T-cell (primary cell): Measurements from ENCODE around the gene ACSL4. TPM values are rescaled to one million over a fixed set of nuclear protein-coding genes. Genes with fewer than 3 reads are reported as not detected.
"Not testable (repeated sequence)": the region's sequence is repeated elsewhere in the genome, so short reads cannot be mapped to it uniquely, and the experiment has no call there.

Experiments
- ATAC-seq, 4 experiments: fragments of 200-7000 bp in 3 of 4; fragments of 150-1000 bp in 1 of 4; cut with Tn5 transposase; replicated peaks in 1 of 4; 1 replicate in 3 of 4; 2 replicates in 1 of 4; pipeline ENCODE4 v1.10.0; 2021; ENCODE audit warnings: moderate library complexity in 3 of 4, mild to moderate bottlenecking in 2 of 4, moderate number of reproducible peaks in 1 of 4
- CTCF ChIA-PET, 2 donors: fragments of 300-600 bp; sonication (Branson Sonifier 250); formaldehyde crosslinking; loops; one replicate each; lab custom pipeline; 2022; ENCODE audit warnings: antibody characterized with exemption in 2 of 2; lab: Charles Lee
- POLR2A ChIA-PET, 2 donors: fragments of 300-600 bp; sonication (Branson Sonifier 250); formaldehyde crosslinking; loops; one replicate each; lab custom pipeline; 2022; ENCODE audit warnings: antibody characterized with exemption in 2 of 2; lab: Charles Lee
- DNase-seq, 35 experiments: peaks; one replicate each; pipeline versions ENCODE4 v3.0.0 to v3.0.0-alpha.2; 2013 to 2023
- H3K27ac ChIP-seq: one replicate; pipeline ENCODE4 v1.5.1; 2013; ENCODE audit warnings: low read length
- H3K27me3 ChIP-seq, 2 experiments: replicated peaks in 1 of 2; 1 replicate in 1 of 2; 2 replicates in 1 of 2; pipeline versions ENCODE4 v1.6.1 to v1.7.0; 2013; ENCODE audit warnings: low read length in 1 of 2, mixed read lengths in 1 of 2; ENCODE audit not compliant: control insufficient read depth in 2 of 2, insufficient read depth in 2 of 2; ENCODE audit errors: extremely low read depth in 1 of 2
- H3K36me3 ChIP-seq, 2 donors: 1 replicate in 1 of 2; 2 replicates in 1 of 2; pipeline versions ENCODE4 v1.6.1 to v1.7.0; 2013; ENCODE audit warnings: low read length in 1 of 2; ENCODE audit not compliant: control insufficient read depth in 2 of 2, insufficient read depth in 1 of 2; ENCODE audit errors: extremely low read depth in 1 of 2
- H3K4me1 ChIP-seq, 2 experiments: 1 replicate in 1 of 2; 2 replicates in 1 of 2; pipeline versions ENCODE4 v1.6.1 to v1.7.0; 2013; ENCODE audit warnings: low read length in 2 of 2, mixed read lengths in 1 of 2; ENCODE audit not compliant: insufficient read depth in 2 of 2, control insufficient read depth in 1 of 2; ENCODE audit errors: extremely low read depth in 1 of 2
- H3K4me3 ChIP-seq, 2 donors: 1 replicate in 1 of 2; 2 replicates in 1 of 2; pipeline versions ENCODE4 v1.5.1 to v1.7.0; 2013; ENCODE audit warnings: mild to moderate bottlenecking in 2 of 2, low read length in 1 of 2, moderate library complexity in 1 of 2; ENCODE audit not compliant: control insufficient read depth in 1 of 2; ENCODE audit errors: extremely low read depth in 1 of 2
- H3K9me3 ChIP-seq: 2 replicates; pipeline ENCODE4 v1.7.0; 2013
- H3K27ac Mint-ChIP-seq, 2 donors: one replicate each; pipeline ENCODE4 v1.8.0; 2020 to 2021; ENCODE audit warnings: mild to moderate bottlenecking in 2 of 2, mixed read lengths in 2 of 2
- H3K27me3 Mint-ChIP-seq, 2 donors: one replicate each; pipeline ENCODE4 v1.8.0; 2021 to 2022; ENCODE audit warnings: mixed read lengths in 2 of 2
- H3K36me3 Mint-ChIP-seq: one replicate; pipeline ENCODE4 v1.8.0; 2021; ENCODE audit warnings: mixed read lengths
- H3K4me1 Mint-ChIP-seq, 3 donors: one replicate each; pipeline ENCODE4 v1.8.0; 2020 to 2022; ENCODE audit warnings: mixed read lengths in 3 of 3, mild to moderate bottlenecking in 1 of 3
- H3K4me3 Mint-ChIP-seq, 3 donors: one replicate each; pipeline ENCODE4 v1.8.0; 2020 to 2022; ENCODE audit warnings: mild to moderate bottlenecking in 3 of 3, mixed read lengths in 3 of 3, moderate library complexity in 3 of 3
- H3K9me3 Mint-ChIP-seq, 3 donors: one replicate each; pipeline ENCODE4 v1.8.0; 2020 to 2022; ENCODE audit warnings: mixed read lengths in 3 of 3
- WGBS: methylation state at CpG from one replicate; pipeline ENCODE4 v1.1.5; 2013; ENCODE audit warnings: missing lambda C conversion rate; ENCODE audit not compliant: insufficient coverage; 5-methylcytosine and 5-hydroxymethylcytosine counted together
- total RNA-seq, 35 experiments: library from RNA in 6 of 35; stranded (reverse) in 6 of 35; fragments of 120-200 nt in 1 of 35; gene quantifications; one replicate each; pipeline versions ENCODE4 v1.2.1 to v1.2.4 and lab custom pipeline; 2013 to 2026

Gene ACSL4
- total RNA-seq, 5 donors from 2014 or later (not counting 1 experiment from before 2014, with no cell fraction given): 16.0 to 27.3 (median 17.1) TPM

DNA sequence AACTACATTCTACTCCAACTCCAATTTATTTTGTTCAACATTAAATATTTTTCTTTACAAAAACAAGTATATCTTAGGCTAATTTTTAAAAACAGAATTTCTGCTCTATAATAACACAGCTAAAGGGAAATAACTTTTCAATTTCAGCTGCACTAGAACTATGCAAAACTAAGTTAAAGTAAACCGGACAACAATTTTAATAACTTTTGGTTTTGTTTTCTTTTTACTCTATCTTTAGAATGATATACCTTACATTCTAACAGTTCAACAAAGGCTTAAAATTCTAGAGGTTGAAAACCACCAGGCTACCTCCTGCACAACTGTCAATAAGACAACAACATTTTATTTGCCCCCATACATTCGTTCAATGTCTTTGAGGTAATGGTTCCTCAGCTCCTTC, 89.4 kb downstream of the ACSL4 start:
- Histone ChIP-seq H3K4me3 (no peak overlapping the region), H3K27ac (no peak overlapping the region), H3K27me3 (no peaks in the 10 kb centered on the region), H3K4me1 (peaks cover 0 to 1% of the 10 kb centered on the region in 2 experiments), H3K36me3 (no peaks in the 10 kb centered on the region), H3K9me3 (no peaks in the 10 kb centered on the region)
- H3K4me1 Mint-ChIP-seq: peaks cover 4 to 13% (median 5%) of the 10 kb centered on the region in 3 donors
- no peaks in the 10 kb centered on the region for H3K9me3 Mint-ChIP-seq
- peaks cover 13% of the 10 kb centered on the region for H3K36me3 Mint-ChIP-seq
- ChIA-PET CTCF (no interaction called here), POLR2A (no interaction called here)
- no peak overlapping the region for H3K4me3 Mint-ChIP-seq
- no CpG with 5 or more reads among the region's 2 CpGs for whole genome bisulfite sequencing
- no peak for ATAC-seq
- H3K27ac Mint-ChIP-seq: no peak overlapping the region
- DNase-seq: no peak
- H3K27me3 Mint-ChIP-seq: peaks cover 0 to 3% of the 10 kb centered on the region in 2 donors

DNA sequence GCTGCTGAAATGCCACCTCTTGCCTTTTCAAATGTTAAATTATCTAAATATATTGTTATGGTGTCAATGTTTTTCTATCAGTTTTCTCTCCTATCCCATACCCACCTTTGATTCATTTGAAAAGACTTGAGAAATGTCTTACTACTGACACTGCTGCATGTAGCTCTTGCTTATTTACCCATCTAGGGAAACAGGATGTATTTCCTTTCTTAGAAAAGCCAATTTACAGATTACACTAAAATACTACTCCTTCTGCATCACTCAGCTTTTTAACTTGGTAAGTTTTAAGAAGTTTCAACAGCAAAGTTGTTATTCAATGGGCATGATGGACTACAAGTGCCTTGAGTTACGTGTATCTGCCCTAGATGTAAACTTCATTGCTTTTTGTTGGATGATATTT, 94.9 kb downstream of the ACSL4 start:
- POLR2A ChIA-PET: no interaction called here
- CTCF ChIA-PET: no interaction called here
- H3K4me3 Mint-ChIP-seq: no peak overlapping the region
- H3K9me3 ChIP-seq: no peaks in the 10 kb centered on the region
- no peaks in the 10 kb centered on the region for H3K9me3 Mint-ChIP-seq
- peaks cover 0 to 3% of the 10 kb centered on the region in 2 experiments for H3K4me1 ChIP-seq
- H3K36me3 Mint-ChIP-seq: peaks cover 14% of the 10 kb centered on the region
- WGBS: no CpG with 5 or more reads among the region's 1 CpG
- H3K27ac ChIP-seq: no peak overlapping the region
- H3K27me3 Mint-ChIP-seq: peaks cover 0 to 13% of the 10 kb centered on the region in 2 donors
- no peak for ATAC-seq
- H3K4me3 ChIP-seq: no peak overlapping the region
- no peaks in the 10 kb centered on the region for H3K27me3 ChIP-seq
- H3K27ac Mint-ChIP-seq: no peak overlapping the region
- H3K4me1 Mint-ChIP-seq: peaks cover 0 to 11% (median 9%) of the 10 kb centered on the region in 3 donors
- no peak for DNase-seq
- H3K36me3 ChIP-seq: no peaks in the 10 kb centered on the region

DNA sequence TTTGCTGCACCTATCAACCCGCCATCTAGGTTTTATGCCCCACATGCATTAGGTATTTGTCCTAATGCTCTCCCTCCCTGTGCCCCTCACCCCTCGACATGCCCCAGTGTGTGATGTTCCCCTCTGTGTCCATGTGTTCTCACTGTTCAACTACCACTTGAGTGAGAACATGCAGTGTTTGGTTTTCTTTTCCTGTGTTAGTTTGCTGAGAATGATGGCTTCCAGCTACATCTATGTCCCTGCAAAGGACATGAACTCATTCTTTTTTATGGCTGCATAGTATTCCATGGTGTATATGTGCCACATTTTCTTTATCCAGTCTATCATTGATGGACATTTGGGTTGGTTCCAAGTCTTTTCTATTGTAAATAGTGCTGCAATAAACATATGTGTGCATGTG, 95.6 kb downstream of the ACSL4 start:
- H3K27me3 ChIP-seq, POLR2A ChIA-PET, H3K4me3 ChIP-seq, H3K36me3 ChIP-seq, H3K9me3 ChIP-seq, CTCF ChIA-PET, H3K4me3 Mint-ChIP-seq, H3K9me3 Mint-ChIP-seq, ATAC-seq, H3K27ac Mint-ChIP-seq, H3K4me1 ChIP-seq, DNase-seq, H3K27ac ChIP-seq: not testable (repeated sequence)
- H3K27me3 Mint-ChIP-seq: peaks cover 0 to 13% of the 10 kb centered on the region in 2 donors
- H3K36me3 Mint-ChIP-seq: peaks cover 14% of the 10 kb centered on the region
- WGBS: no CpG with 5 or more reads among the region's 2 CpGs
- peaks cover 0 to 11% (median 9%) of the 10 kb centered on the region in 3 donors for H3K4me1 Mint-ChIP-seq

DNA sequence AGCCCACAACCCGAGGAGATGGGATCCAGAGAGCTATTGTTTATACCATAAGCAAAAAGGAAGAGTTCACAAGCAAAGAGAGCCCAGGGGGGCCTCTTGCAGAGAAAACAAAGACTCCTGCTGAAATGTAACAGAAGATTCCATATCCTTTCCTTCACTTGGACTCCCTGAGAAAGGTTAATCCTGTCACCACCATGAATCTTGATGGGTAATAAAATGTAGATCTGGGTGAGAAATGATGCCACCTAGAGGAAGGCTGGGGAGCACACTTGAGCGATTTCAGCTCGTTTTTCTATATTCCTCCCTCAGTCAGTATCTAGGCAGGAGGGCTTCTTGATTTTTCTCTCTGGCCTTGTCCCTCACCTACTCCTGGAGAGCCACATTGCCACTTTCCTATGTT, 97.9 kb downstream of the ACSL4 start:
- CTCF ChIA-PET: interaction anchor here (1.1 to 2.6 kb wide), 3 partner anchors 142 to 150 kb away, joined by 3 to 24 read pairs (median 4); no protein-coding TSS in a partner anchor

DNA sequence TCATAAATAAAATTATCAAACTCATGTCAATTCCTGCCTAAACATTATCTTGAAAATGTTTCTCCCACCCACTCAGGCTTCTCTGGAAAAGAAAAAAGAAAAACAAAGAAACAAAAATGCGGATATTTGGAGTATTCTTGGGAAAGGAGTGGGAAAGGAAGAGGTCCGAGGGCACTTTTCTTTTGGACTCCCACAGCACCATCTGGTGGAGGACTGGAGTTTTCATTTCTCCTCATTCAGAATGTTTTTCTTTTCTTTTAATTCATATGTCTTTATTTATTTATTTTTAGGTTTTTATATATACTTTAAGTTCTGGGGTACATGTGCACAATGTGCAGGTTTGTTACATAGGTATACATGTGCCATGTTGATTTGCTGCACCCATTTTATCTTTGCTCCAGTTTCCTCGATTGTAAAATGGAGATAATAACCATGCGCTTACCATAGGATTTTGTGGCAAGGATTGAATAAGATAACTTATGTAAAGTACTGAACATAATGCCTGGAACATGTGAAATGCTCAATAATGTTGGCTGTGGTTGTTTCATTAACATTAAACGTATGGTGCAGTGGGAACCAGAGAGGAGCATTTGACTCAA, 100.1 kb downstream of the ACSL4 start:
- DNase-seq: peak in 1 of 35 experiments; percentile 2
- Histone ChIP-seq H3K27ac (no peak overlapping the region), H3K9me3 (no peaks in the 10 kb centered on the region), H3K36me3 (no peaks in the 10 kb centered on the region), H3K4me3 (no peak overlapping the region), H3K27me3 (no peaks in the 10 kb centered on the region), H3K4me1 (no peaks in the 10 kb centered on the region)
- POLR2A ChIA-PET: no interaction called here
- Mint-ChIP-seq H3K9me3 (no peaks in the 10 kb centered on the region), H3K4me1 (no peaks in the 10 kb centered on the region), H3K27me3 (peaks cover 0 to 20% of the 10 kb centered on the region in 2 donors), H3K36me3 (peaks cover 2% of the 10 kb centered on the region), H3K27ac (no peak overlapping the region), H3K4me3 (no peak overlapping the region)
- no CpG with 5 or more reads among the region's 5 CpGs for WGBS
- ATAC-seq: no peak
- CTCF ChIA-PET: interaction anchor here in 1 of 2 donors (0.6 kb wide), 1 partner anchor 139 kb away, joined by 3 read pairs; no protein-coding TSS in a partner anchor

More for the DNA sequence above, 97.9 kb downstream of the ACSL4 start:
- no peak overlapping the region for H3K4me3 Mint-ChIP-seq
- peaks cover 0 to 14% of the 10 kb centered on the region in 2 donors for H3K27me3 Mint-ChIP-seq
- Histone ChIP-seq H3K4me1 (peaks cover 0 to 3% of the 10 kb centered on the region in 2 experiments), H3K27me3 (no peaks in the 10 kb centered on the region), H3K27ac (no peak overlapping the region), H3K36me3 (no peaks in the 10 kb centered on the region), H3K4me3 (no peak overlapping the region), H3K9me3 (no peaks in the 10 kb centered on the region)
- H3K4me1 Mint-ChIP-seq: peaks cover 0 to 11% (median 9%) of the 10 kb centered on the region in 3 donors
- H3K36me3 Mint-ChIP-seq: peaks cover 14% of the 10 kb centered on the region
- POLR2A ChIA-PET: interaction anchor here in 1 of 2 donors (0.6 kb wide), 1 partner anchor 34 kb away, joined by 3 read pairs; no protein-coding TSS in a partner anchor
- no peaks in the 10 kb centered on the region for H3K9me3 Mint-ChIP-seq
- no CpG with 5 or more reads among the region's 3 CpGs for WGBS
- DNase-seq: peak in 1 of 35 experiments; percentile 19
- H3K27ac Mint-ChIP-seq: no peak overlapping the region
- ATAC-seq: no peak

DNA sequence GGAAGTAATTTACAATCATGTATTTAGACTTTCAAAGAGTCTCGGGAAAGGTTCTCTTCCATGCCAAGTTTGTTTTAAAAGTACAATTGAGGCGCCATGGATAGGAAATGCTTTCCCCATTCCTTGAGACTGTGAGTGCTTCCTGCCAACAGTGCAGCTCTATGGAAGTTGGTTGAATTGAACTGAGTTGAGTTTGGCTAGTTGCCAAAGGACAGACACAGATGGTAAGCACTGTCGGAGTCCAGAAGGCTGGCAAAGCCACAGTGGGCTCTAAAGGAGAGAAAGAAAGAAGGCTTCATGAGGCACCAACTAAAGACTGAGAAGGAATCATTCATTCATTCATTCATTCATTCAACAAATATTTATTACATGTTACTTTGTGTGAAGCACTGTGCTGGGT, 103.7 kb downstream of the ACSL4 start:
- POLR2A ChIA-PET: no interaction called here
- Mint-ChIP-seq H3K27ac (no peak overlapping the region), H3K36me3 (no peaks in the 10 kb centered on the region), H3K4me3 (no peak overlapping the region), H3K4me1 (no peaks in the 10 kb centered on the region), H3K9me3 (no peaks in the 10 kb centered on the region), H3K27me3 (peaks cover 0 to 19% of the 10 kb centered on the region in 2 donors)
- H3K27ac ChIP-seq: no peak overlapping the region
- no peak for DNase-seq
- H3K4me1 ChIP-seq: no peaks in the 10 kb centered on the region
- no CpG with 5 or more reads among the region's 3 CpGs for WGBS
- ATAC-seq: no peak
- H3K27me3 ChIP-seq: no peaks in the 10 kb centered on the region
- no peak overlapping the region for H3K4me3 ChIP-seq
- H3K9me3 ChIP-seq: no peaks in the 10 kb centered on the region
- CTCF ChIA-PET: no interaction called here
- no peaks in the 10 kb centered on the region for H3K36me3 ChIP-seq
